Measurements from ENCODE around the gene LAMTOR2.

- TF ChIP-seq CTCF (IDR thresholded peaks at IDR 0.05; ENCODE audit: low read length) (no peak), EZH2phosphoT487 (IDR thresholded peaks at IDR 0.05; ENCODE audit: low read length) (no peak), EZH2 (optimal IDR thresholded peaks at IDR 0.05; ENCODE audit: low read depth, low read length) (no peak)
These were observed 25.2 kb downstream of the LAMTOR2 start for GRCh38 chr1:156079762-156080161.
